K562 (cell line): Measurements from ENCODE around the gene TRUB2. TPM values are rescaled to one million over a fixed set of nuclear protein-coding genes. Genes with fewer than 3 reads are reported as not detected.

Experiments
- BACH1 ChIP-seq: fragments of 200-800 bp; sonication (Bioruptor generic); IDR thresholded peaks from 2 replicates; pipeline ENCODE4 v1.6.1; 2016; ENCODE audit warnings: missing genetic modification characterization, missing compliant biosample characterization
- CGGBP1 ChIP-seq: fragments of 250-450 bp; sonication (Bioruptor Pico); IDR thresholded peaks from 2 replicates; pipeline ENCODE4 v1.9.0; 2021; ENCODE audit warnings: mild to moderate bottlenecking
- CXXC5 ChIP-seq: fragments of 250-450 bp; sonication (Bioruptor Pico); IDR thresholded peaks from 2 replicates; pipeline ENCODE4 v1.8.0; 2022; ENCODE audit warnings: inconsistent platforms, mild to moderate bottlenecking, moderate library complexity
- ELF4 ChIP-seq: fragments of 450-650 bp; formaldehyde crosslinking; IDR thresholded peaks from 2 replicates; pipeline ENCODE4 v1.4.0; 2022; ENCODE audit warnings: missing genetic modification characterization
- EP400 ChIP-seq: fragments of 450-650 bp; IDR thresholded peaks from 2 replicates; pipeline ENCODE4 v1.6.1; 2017; ENCODE audit warnings: antibody characterized with exemption, mild to moderate bottlenecking, moderate library complexity
- ESRRA ChIP-seq: fragments of 450-650 bp; IDR thresholded peaks from 2 replicates; pipeline ENCODE4 v1.6.1; 2014; ENCODE audit warnings: low read depth, mild to moderate bottlenecking, moderate library complexity, borderline replicate concordance
- GATAD2A ChIP-seq: fragments of 450-650 bp; IDR thresholded peaks from 2 replicates; pipeline ENCODE4 v1.6.1; 2017
- GTF2F1 ChIP-seq: IDR thresholded peaks from 2 replicates; pipeline ENCODE4 v1.6.1; 2011; ENCODE audit warnings: low read depth, low read length, improper control_type of control experiment
- HCFC1 ChIP-seq: IDR thresholded peaks from 2 replicates; pipeline ENCODE4 v1.6.1; 2012; ENCODE audit warnings: low read depth, low read length, improper control_type of control experiment
- MLLT1 ChIP-seq, 2 experiments: fragments of 450-650 bp; IDR thresholded peaks; 2 replicates each; pipeline ENCODE4 v1.6.1; 2016
- RBM15 ChIP-seq: fragments of 200-400 bp; formaldehyde crosslinking; IDR thresholded peaks from 2 replicates; pipeline ENCODE4 v1.6.1; 2018; ENCODE audit warnings: mild to moderate bottlenecking, low read length, moderate library complexity; ENCODE audit not compliant: insufficient read depth
- RBM17 ChIP-seq: fragments of 200-400 bp; formaldehyde crosslinking; IDR thresholded peaks from 2 replicates; pipeline ENCODE4 v1.6.1; 2017; ENCODE audit warnings: low read depth, mild to moderate bottlenecking, low read length, borderline replicate concordance
- RFX1 ChIP-seq: fragments of 450-650 bp; IDR thresholded peaks from 2 replicates; pipeline ENCODE4 v1.6.1; 2016; ENCODE audit warnings: mild to moderate bottlenecking, moderate library complexity
- SIN3B ChIP-seq: fragments of 450-650 bp; IDR thresholded peaks from 2 replicates; pipeline ENCODE4 v1.6.1; 2017; ENCODE audit warnings: low read depth, mild to moderate bottlenecking, moderate library complexity
- SMARCE1 ChIP-seq: fragments of 450-650 bp; IDR thresholded peaks from 2 replicates; pipeline ENCODE4 v1.7.1; 2016; ENCODE audit warnings: mild to moderate bottlenecking
- SMC3 ChIP-seq: conservative IDR thresholded peaks from 2 replicates; pipeline ENCODE4 v1.6.1; 2011; ENCODE audit warnings: low read depth, low read length, improper control_type of control experiment; ENCODE audit not compliant: insufficient read depth
- USF2 ChIP-seq: sonication (generic); formaldehyde crosslinking; IDR thresholded peaks from 2 replicates; pipeline ENCODE4 v1.5.0; 2020; ENCODE audit warnings: missing genetic modification reagents
- ZBTB1 ChIP-seq: sonication (generic); formaldehyde crosslinking; IDR thresholded peaks from 2 replicates; pipeline ENCODE4 v1.8.1; 2023; ENCODE audit warnings: missing genetic modification reagents, low read depth, mild to moderate bottlenecking, borderline replicate concordance
- ZNF395 ChIP-seq: fragments of 200-800 bp; sonication (Bioruptor generic); IDR thresholded peaks from 2 replicates; pipeline ENCODE4 v1.6.1; 2017; ENCODE audit warnings: missing genetic modification characterization, missing compliant biosample characterization
- ZNF586 ChIP-seq: fragments of 450-650 bp; formaldehyde crosslinking; conservative IDR thresholded peaks from 2 replicates; pipeline ENCODE4 v1.4.0; 2020; ENCODE audit warnings: mild to moderate bottlenecking, moderate library complexity
- ZNF79 ChIP-seq: fragments of 250-450 bp; sonication (Bioruptor Pico); IDR thresholded peaks from 2 replicates; pipeline ENCODE4 v1.4.0; 2020; ENCODE audit warnings: low read depth, mild to moderate bottlenecking, moderate library complexity
- polyA plus RNA-seq, 8 experiments: library from polyadenylated mRNA; depleted of rRNA in 4 of 8; stranded (reverse) in 5 of 8; unstranded in 3 of 8; fragments of >200 nt; fragmentation: Nextera tagmentation in 2 of 8; fragmentation: Illumina TruSeq in 1 of 8; extraction: Ambion mirVana in 2 of 8; extraction: Trizol in 1 of 8; gene quantifications; 2 replicates each; pipeline versions ENCODE4 v1.2.1 to v1.2.3, GENCODE V29; 2011 to 2014; ENCODE audit warnings: inconsistent platforms in 1 of 8, missing spikeins in 1 of 8
- total RNA-seq, 7 experiments: library from RNA; depleted of rRNA in 6 of 7; stranded (reverse); fragments of >200 nt in 6 of 7; fragmentation: Illumina TruSeq in 2 of 7; extraction: Trizol in 2 of 7; gene quantifications; 2 replicates each; pipeline versions ENCODE4 v1.2.1 to v1.2.3, GENCODE V29; 2011 to 2021; ENCODE audit warnings: low replicate concordance in 1 of 7
- TF ChIP-seq, protein P1 (sequence below), 2 experiments: fragments of 450-650 bp in 1 of 2; sonication (generic) in 1 of 2; formaldehyde crosslinking in 1 of 2; IDR thresholded peaks in 1 of 2; conservative IDR thresholded peaks in 1 of 2; 2 replicates each; pipeline versions ENCODE4 v1.6.1 to v1.8.1; 2016 to 2023; ENCODE audit warnings: mild to moderate bottlenecking in 2 of 2, moderate library complexity in 2 of 2, inconsistent platforms in 1 of 2, missing genetic modification reagents in 1 of 2

Gene TRUB2
- total and polyA plus RNA-seq, 9 of the 15 experiments (the other 6 are each of a cell fraction or from before 2014, with no cell fraction given): 9.3 to 110 (median 63.0) TPM

DNA sequence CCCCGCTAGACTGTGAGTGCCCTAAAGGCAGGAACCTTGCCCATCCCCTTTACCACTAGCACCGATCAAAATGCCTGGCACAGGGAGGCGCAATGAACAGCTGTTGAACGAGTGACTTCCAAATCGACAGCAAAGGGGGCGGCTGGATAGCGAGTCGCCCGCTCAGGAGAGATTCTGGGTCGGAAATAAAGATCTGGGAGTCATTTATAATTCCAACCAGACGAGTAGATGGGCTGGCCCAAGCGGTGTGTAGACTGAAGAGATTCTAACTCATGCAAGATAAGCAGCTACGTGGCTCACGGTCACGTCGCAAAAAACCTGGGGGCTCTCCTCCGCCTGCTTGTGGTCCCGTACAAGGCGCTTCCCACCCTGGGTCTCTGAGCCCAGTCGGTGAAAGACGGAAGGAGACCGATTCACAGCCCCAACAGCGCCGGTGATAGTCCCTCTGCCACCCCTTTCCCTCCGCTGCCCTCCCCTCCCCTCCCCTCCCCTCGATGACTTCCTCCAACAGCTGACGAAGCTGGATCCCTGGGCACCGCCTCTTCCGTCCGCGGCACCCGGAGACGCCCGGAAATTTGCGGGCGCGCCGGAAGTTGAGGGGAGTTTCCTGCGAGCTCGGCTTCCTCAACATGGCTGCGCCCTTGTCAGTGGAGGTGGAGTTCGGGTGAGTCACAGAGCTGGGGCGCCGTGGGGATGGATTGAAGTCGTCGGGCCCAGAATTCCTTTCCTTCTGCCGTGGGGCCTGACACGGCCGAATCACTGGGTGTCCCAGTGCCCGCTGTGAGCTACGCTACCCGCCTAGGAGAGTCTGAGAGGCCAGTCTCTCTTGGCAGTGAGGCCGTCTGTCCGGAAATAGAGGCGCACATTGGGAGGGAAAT lies 48.7 kb upstream of the TRUB2 start, which contains the start of gene URM1 (continued):
- peak; percentile 70 for TF ChIP-seq HCFC1
- 0 out of 2 replicates have a peak, but pooled peaks have one; percentile 29 for TF ChIP-seq SMARCE1
- TF ChIP-seq GATAD2A: 0 out of 2 replicates have a peak, but pooled peaks have one; percentile 36
- TF ChIP-seq MLLT1 (IDR thresholded peaks at IDR 0.05): no peak; a peak in 1 of 4 replicates
- TF ChIP-seq RFX1: no peak
- 0 out of 2 replicates have a peak, but pooled peaks have one; percentile 42 for TF ChIP-seq ESRRA
- no peak for TF ChIP-seq RBM15
- TF ChIP-seq ELF4: 0 out of 2 replicates have a peak, but pooled peaks have one; percentile 10
- TF ChIP-seq CGGBP1 (CRISPR knock-in tag): no peak
- 0 out of 2 replicates have a peak, but pooled peaks have one; percentile 48 for TF ChIP-seq ZBTB1
- TF ChIP-seq ZNF79 (CRISPR knock-in tag): no peak
- TF ChIP-seq USF2 (CRISPR knock-in tag): no peak
- TF ChIP-seq ZNF586 (CRISPR knock-in tag): no peak
- TF ChIP-seq BACH1 (tag): no peak
- TF ChIP-seq CXXC5: peak; percentile 56; the same call in 1 of the 2 replicates
- TF ChIP-seq SIN3B: peak; percentile 99
- TF ChIP-seq SMC3: no peak
- TF ChIP-seq GTF2F1: no peak
- TF ChIP-seq, protein P1, sequence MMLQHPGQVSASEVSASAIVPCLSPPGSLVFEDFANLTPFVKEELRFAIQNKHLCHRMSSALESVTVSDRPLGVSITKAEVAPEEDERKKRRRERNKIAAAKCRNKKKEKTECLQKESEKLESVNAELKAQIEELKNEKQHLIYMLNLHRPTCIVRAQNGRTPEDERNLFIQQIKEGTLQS (IDR thresholded peaks at IDR 0.05): peak; percentile 62; the same call in 1 of the 2 replicates
- TF ChIP-seq, protein P1 (CRISPR knock-in tag; conservative IDR thresholded peaks at IDR 0.05): 0 out of 2 replicates have a peak, but pooled peaks have one; percentile 37
- TF ChIP-seq ZNF395 (CRISPR knock-in tag): peak; percentile 27; the same call in 1 of the 2 replicates
- no peak for TF ChIP-seq RBM17
- TF ChIP-seq EP400: peak; percentile 77
